Measurements from ENCODE around the gene PP2D1.
"Not testable (repeated sequence)": the region's sequence is repeated elsewhere in the genome, so short reads cannot be mapped to it uniquely, and the experiment has no call there.

The PP2D1 gene

GRCh38 chr3:20027136-20027535, 15.1 kb upstream of the PP2D1 start:
- Mint-ChIP-seq H3K36me3 (ENCODE audit: low read depth) (no peaks in the 10 kb centered on the region), H3K9me3 (no peaks in the 10 kb centered on the region), H3K4me1 (no peaks in the 10 kb centered on the region), H3K27ac (no peak overlapping the region), H3K27me3 (no peaks in the 10 kb centered on the region), H3K4me3 (no peak overlapping the region)
- no peak for ATAC-seq
- DNase-seq: no peak

- H3K27ac Mint-ChIP-seq: no peak overlapping the region
Measured at GRCh38 chr3:20023623-20024405, 11.8 kb upstream of the PP2D1 start.

GRCh38 chr3:20022954-20023622, 11.0 kb upstream of the PP2D1 start:
- DNase-seq (no peak), ATAC-seq (no peak)
- H3K9me3 Mint-ChIP-seq: no peaks in the 10 kb centered on the region
- H3K4me1 Mint-ChIP-seq: no peaks in the 10 kb centered on the region
- H3K27ac Mint-ChIP-seq: no peak overlapping the region
- H3K4me3 Mint-ChIP-seq: no peak overlapping the region
- H3K36me3 Mint-ChIP-seq (ENCODE audit: low read depth): no peaks in the 10 kb centered on the region
- no peaks in the 10 kb centered on the region for H3K27me3 Mint-ChIP-seq

More at GRCh38 chr3:20023623-20024405, 11.8 kb upstream of the PP2D1 start:
- ATAC-seq (no peak), DNase-seq (no peak)
- Mint-ChIP-seq H3K36me3 (ENCODE audit: low read depth) (no peaks in the 10 kb centered on the region), H3K27me3 (no peaks in the 10 kb centered on the region), H3K4me1 (no peaks in the 10 kb centered on the region), H3K9me3 (no peaks in the 10 kb centered on the region), H3K4me3 (no peak overlapping the region)

- H3K27me3 Mint-ChIP-seq; H3K9me3 Mint-ChIP-seq; H3K36me3 Mint-ChIP-seq (ENCODE audit: low read depth); DNase-seq; H3K4me3 Mint-ChIP-seq; H3K27ac Mint-ChIP-seq; H3K4me1 Mint-ChIP-seq; ATAC-seq: not testable (repeated sequence)
Measured at GRCh38 chr3:20016076-20016475, 4.0 kb upstream of the PP2D1 start.

- Mint-ChIP-seq H3K9me3 (no peaks in the 10 kb centered on the region), H3K4me3 (no peak overlapping the region), H3K36me3 (ENCODE audit: low read depth) (no peaks in the 10 kb centered on the region), H3K27me3 (no peaks in the 10 kb centered on the region), H3K4me1 (no peaks in the 10 kb centered on the region), H3K27ac (no peak overlapping the region)
- ATAC-seq (no peak), DNase-seq (no peak)
Measured at GRCh38 chr3:20015525-20015924, 3.5 kb upstream of the PP2D1 start.

GRCh38 chr3:20013396-20013795, 1.3 kb upstream of the PP2D1 start:
- ATAC-seq: no peak
- H3K27me3 Mint-ChIP-seq: no peaks in the 10 kb centered on the region
- DNase-seq: no peak
- H3K4me3 Mint-ChIP-seq: no peak overlapping the region
- no peaks in the 10 kb centered on the region for H3K4me1 Mint-ChIP-seq
- H3K36me3 Mint-ChIP-seq (ENCODE audit: low read depth): no peaks in the 10 kb centered on the region
- H3K27ac Mint-ChIP-seq: no peak overlapping the region
- H3K9me3 Mint-ChIP-seq: no peaks in the 10 kb centered on the region

- DNase-seq: no peak
- Mint-ChIP-seq H3K4me3 (no peak overlapping the region), H3K9me3 (no peaks in the 10 kb centered on the region), H3K36me3 (ENCODE audit: low read depth) (no peaks in the 10 kb centered on the region), H3K4me1 (no peaks in the 10 kb centered on the region), H3K27me3 (no peaks in the 10 kb centered on the region), H3K27ac (no peak overlapping the region)
- ATAC-seq: no peak
Measured at GRCh38 chr3:20008646-20009045, 3.4 kb downstream of the PP2D1 start.

- no peaks in the 10 kb centered on the region for H3K4me1 Mint-ChIP-seq
- DNase-seq (no peak), ATAC-seq (no peak)
- H3K9me3 Mint-ChIP-seq: no peaks in the 10 kb centered on the region
- H3K4me3 Mint-ChIP-seq: no peak overlapping the region
- H3K27me3 Mint-ChIP-seq: no peaks in the 10 kb centered on the region
- no peaks in the 10 kb centered on the region for H3K36me3 Mint-ChIP-seq (ENCODE audit: low read depth)
- no peak overlapping the region for H3K27ac Mint-ChIP-seq
Measured at GRCh38 chr3:20007960-20008359, 4.1 kb downstream of the PP2D1 start.

GRCh38 chr3:20001932-20002331, 10.1 kb downstream of the PP2D1 start:
- DNase-seq: no peak
- H3K36me3 Mint-ChIP-seq (ENCODE audit: low read depth): no peaks in the 10 kb centered on the region
- H3K27ac Mint-ChIP-seq: no peak overlapping the region
- no peaks in the 10 kb centered on the region for H3K27me3 Mint-ChIP-seq
- H3K4me1 Mint-ChIP-seq: no peaks in the 10 kb centered on the region
- peaks cover 5% of the 10 kb centered on the region for H3K9me3 Mint-ChIP-seq
- H3K4me3 Mint-ChIP-seq: no peak overlapping the region
- no peak for ATAC-seq

- Mint-ChIP-seq H3K36me3 (ENCODE audit: low read depth) (no peaks in the 10 kb centered on the region), H3K4me1 (no peaks in the 10 kb centered on the region), H3K4me3 (no peak overlapping the region), H3K27me3 (no peaks in the 10 kb centered on the region), H3K27ac (no peak overlapping the region), H3K9me3 (peaks cover 5% of the 10 kb centered on the region)
- no peak for ATAC-seq
- DNase-seq: no peak
Measured at GRCh38 chr3:19997502-19997901, 14.6 kb downstream of the PP2D1 start.

- DNase-seq (no peak), ATAC-seq (no peak)
- Mint-ChIP-seq H3K36me3 (ENCODE audit: low read depth) (no peaks in the 10 kb centered on the region), H3K27me3 (no peaks in the 10 kb centered on the region), H3K4me1 (no peaks in the 10 kb centered on the region), H3K4me3 (no peak overlapping the region), H3K9me3 (peaks cover 5% of the 10 kb centered on the region), H3K27ac (no peak overlapping the region)
Measured at GRCh38 chr3:19994796-19995195, 17.3 kb downstream of the PP2D1 start.

- not testable (repeated sequence) for DNase-seq, ATAC-seq, H3K4me3 Mint-ChIP-seq, H3K9me3 Mint-ChIP-seq, H3K27ac Mint-ChIP-seq, H3K27me3 Mint-ChIP-seq, H3K4me1 Mint-ChIP-seq
- peaks cover 25% of the 10 kb centered on the region for H3K36me3 Mint-ChIP-seq (ENCODE audit: low read depth)
Measured at GRCh38 chr3:19988904-19989303, 23.2 kb downstream of the PP2D1 start.

- DNase-seq (no peak), ATAC-seq (no peak)
- Mint-ChIP-seq H3K36me3 (ENCODE audit: low read depth) (peaks cover 32% of the 10 kb centered on the region), H3K4me3 (no peak overlapping the region), H3K27ac (no peak overlapping the region), H3K9me3 (no peaks in the 10 kb centered on the region), H3K27me3 (no peaks in the 10 kb centered on the region), H3K4me1 (peaks cover 21% of the 10 kb centered on the region)
Measured at GRCh38 chr3:19972054-19972453, 40.0 kb downstream of the PP2D1 start.

GRCh38 chr3:19970327-19970726, 41.7 kb downstream of the PP2D1 start:
- Mint-ChIP-seq H3K4me1 (peaks cover 27% of the 10 kb centered on the region), H3K27ac (no peak overlapping the region)

GRCh38 chr3:19967812-19968211, 44.3 kb downstream of the PP2D1 start:
- Mint-ChIP-seq H3K27me3 (no peaks in the 10 kb centered on the region), H3K9me3 (no peaks in the 10 kb centered on the region), H3K4me3 (no peak overlapping the region), H3K4me1 (peaks cover 29% of the 10 kb centered on the region), H3K36me3 (ENCODE audit: low read depth) (peaks cover 16% of the 10 kb centered on the region), H3K27ac (no peak overlapping the region)
- no peak for DNase-seq
- no peak for ATAC-seq

More at GRCh38 chr3:19970327-19970726, 41.7 kb downstream of the PP2D1 start:
- H3K4me3 Mint-ChIP-seq: no peak overlapping the region
- DNase-seq (no peak), ATAC-seq (no peak)
- no peaks in the 10 kb centered on the region for H3K9me3 Mint-ChIP-seq
- H3K36me3 Mint-ChIP-seq (ENCODE audit: low read depth): peaks cover 24% of the 10 kb centered on the region
- H3K27me3 Mint-ChIP-seq: no peaks in the 10 kb centered on the region

All from activated naive CD8-positive, alpha-beta T cell treated with anti-CD3 and anti-CD28 coated beads, Interleukin-2, amount 50 U/mL, for 24 hours (primary cell).